Glutamatergic neuron (in vitro differentiated cells): Measurements from ENCODE around the gene STX2. TPM values are rescaled to one million over a fixed set of nuclear protein-coding genes. Genes with fewer than 3 reads are reported as not detected.
"Not testable (repeated sequence)": the region's sequence is repeated elsewhere in the genome, so short reads cannot be mapped to it uniquely, and the experiment has no call there.

Experiments
- DNase-seq: peaks from one replicate; pipeline ENCODE4 v3.0.0; 2022
- H3K27ac Mint-ChIP-seq: one replicate; pipeline ENCODE4 v1.8.0; 2020; ENCODE audit warnings: mild to moderate bottlenecking, mixed read lengths, inconsistent platforms; ENCODE audit not compliant: unreplicated experiment
- H3K27me3 Mint-ChIP-seq: one replicate; pipeline ENCODE4 v1.8.0; 2020; ENCODE audit warnings: mild to moderate bottlenecking, moderate library complexity, mixed read lengths, inconsistent platforms; ENCODE audit not compliant: unreplicated experiment
- H3K36me3 Mint-ChIP-seq: one replicate; pipeline ENCODE4 v1.8.0; 2020; ENCODE audit warnings: mild to moderate bottlenecking, mixed read lengths, inconsistent platforms; ENCODE audit not compliant: unreplicated experiment
- H3K4me1 Mint-ChIP-seq: one replicate; pipeline ENCODE4 v1.8.0; 2020; ENCODE audit warnings: mild to moderate bottlenecking, low read depth, mixed read lengths, inconsistent platforms; ENCODE audit not compliant: unreplicated experiment
- H3K4me3 Mint-ChIP-seq: one replicate; pipeline ENCODE4 v1.8.0; 2020; ENCODE audit warnings: mild to moderate bottlenecking, mixed read lengths, inconsistent platforms; ENCODE audit not compliant: unreplicated experiment
- H3K9me3 Mint-ChIP-seq: one replicate; pipeline ENCODE4 v1.8.0; 2020; ENCODE audit warnings: mild to moderate bottlenecking, moderate library complexity, mixed read lengths, inconsistent platforms; ENCODE audit not compliant: unreplicated experiment
- total RNA-seq: library from RNA; stranded (reverse); fragmentation: NEBNext Ultra II Directional; extraction: Animal tissue kit (Norgen Biotek cat#: 25700); gene quantifications from one replicate; pipeline ENCODE4 v1.2.1, GENCODE V29; 2021; ENCODE audit not compliant: unreplicated experiment
- TF ChIP-seq, protein P1 (sequence below): fragments of 200-600 bp; sonication (generic); IDR thresholded peaks from one replicate; pipeline ENCODE4 v1.5.0; 2021; ENCODE audit not compliant: partially characterized antibody, unreplicated experiment

STX2 gene
- total RNA-seq, 1 donor from 2014 or later = 76.5 TPM

DNA sequence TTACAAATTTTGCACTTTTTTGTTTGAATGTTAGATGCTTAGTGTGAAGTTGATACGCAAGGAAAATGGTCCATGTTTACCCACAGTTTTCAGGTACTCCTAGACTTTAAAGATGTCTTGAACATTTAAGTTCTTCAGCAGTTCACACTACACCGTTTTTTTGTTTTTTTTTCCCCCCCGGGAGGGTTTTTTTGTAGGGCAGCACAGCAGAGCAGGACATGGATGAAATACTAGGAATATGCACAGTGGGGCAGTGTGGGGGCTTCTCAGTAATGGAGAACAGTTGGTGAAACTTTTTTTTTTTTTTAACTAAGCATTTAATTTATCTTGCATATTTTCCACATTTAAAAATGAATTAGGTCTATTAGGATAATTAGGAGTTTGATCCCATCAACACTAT is 37.7 kb upstream of the STX2 start:
- TF ChIP-seq, protein P1, sequence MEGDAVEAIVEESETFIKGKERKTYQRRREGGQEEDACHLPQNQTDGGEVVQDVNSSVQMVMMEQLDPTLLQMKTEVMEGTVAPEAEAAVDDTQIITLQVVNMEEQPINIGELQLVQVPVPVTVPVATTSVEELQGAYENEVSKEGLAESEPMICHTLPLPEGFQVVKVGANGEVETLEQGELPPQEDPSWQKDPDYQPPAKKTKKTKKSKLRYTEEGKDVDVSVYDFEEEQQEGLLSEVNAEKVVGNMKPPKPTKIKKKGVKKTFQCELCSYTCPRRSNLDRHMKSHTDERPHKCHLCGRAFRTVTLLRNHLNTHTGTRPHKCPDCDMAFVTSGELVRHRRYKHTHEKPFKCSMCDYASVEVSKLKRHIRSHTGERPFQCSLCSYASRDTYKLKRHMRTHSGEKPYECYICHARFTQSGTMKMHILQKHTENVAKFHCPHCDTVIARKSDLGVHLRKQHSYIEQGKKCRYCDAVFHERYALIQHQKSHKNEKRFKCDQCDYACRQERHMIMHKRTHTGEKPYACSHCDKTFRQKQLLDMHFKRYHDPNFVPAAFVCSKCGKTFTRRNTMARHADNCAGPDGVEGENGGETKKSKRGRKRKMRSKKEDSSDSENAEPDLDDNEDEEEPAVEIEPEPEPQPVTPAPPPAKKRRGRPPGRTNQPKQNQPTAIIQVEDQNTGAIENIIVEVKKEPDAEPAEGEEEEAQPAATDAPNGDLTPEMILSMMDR = no peak
- H3K27ac Mint-ChIP-seq = no peak overlapping the region
- H3K4me1 Mint-ChIP-seq = peaks cover 24% of the 10 kb centered on the region

DNA sequence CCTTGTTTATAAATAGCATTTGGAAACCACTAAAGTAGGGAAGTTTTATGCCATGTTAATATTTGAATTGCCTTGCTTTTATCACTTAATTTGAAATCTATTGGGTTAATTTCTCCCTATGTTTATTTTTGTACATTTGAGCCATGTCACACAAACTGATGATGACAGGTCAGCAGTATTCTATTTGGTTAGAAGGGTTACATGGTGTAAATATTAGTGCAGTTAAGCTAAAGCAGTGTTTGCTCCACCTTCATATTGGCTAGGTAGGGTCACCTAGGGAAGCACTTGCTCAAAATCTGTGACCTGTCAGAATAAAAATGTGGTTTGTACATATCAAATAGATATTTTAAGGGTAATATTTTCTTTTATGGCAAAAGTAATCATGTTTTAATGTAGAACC is 37.2 kb upstream of the STX2 start:
- H3K27me3 Mint-ChIP-seq = peaks cover 5% of the 10 kb centered on the region
- peaks cover 14% of the 10 kb centered on the region for H3K36me3 Mint-ChIP-seq
- H3K4me3 Mint-ChIP-seq = no peak overlapping the region
- no peak for DNase-seq
- H3K4me1 Mint-ChIP-seq = peaks cover 25% of the 10 kb centered on the region
- TF ChIP-seq, protein P1 = no peak
- H3K27ac Mint-ChIP-seq = no peak overlapping the region
- peaks cover 8% of the 10 kb centered on the region for H3K9me3 Mint-ChIP-seq

More for the DNA sequence above, 37.7 kb upstream of the STX2 start:
- H3K27me3 Mint-ChIP-seq = peaks cover 5% of the 10 kb centered on the region
- H3K4me3 Mint-ChIP-seq = no peak overlapping the region
- H3K36me3 Mint-ChIP-seq = peaks cover 14% of the 10 kb centered on the region
- H3K9me3 Mint-ChIP-seq = peaks cover 8% of the 10 kb centered on the region
- DNase-seq = no peak

DNA sequence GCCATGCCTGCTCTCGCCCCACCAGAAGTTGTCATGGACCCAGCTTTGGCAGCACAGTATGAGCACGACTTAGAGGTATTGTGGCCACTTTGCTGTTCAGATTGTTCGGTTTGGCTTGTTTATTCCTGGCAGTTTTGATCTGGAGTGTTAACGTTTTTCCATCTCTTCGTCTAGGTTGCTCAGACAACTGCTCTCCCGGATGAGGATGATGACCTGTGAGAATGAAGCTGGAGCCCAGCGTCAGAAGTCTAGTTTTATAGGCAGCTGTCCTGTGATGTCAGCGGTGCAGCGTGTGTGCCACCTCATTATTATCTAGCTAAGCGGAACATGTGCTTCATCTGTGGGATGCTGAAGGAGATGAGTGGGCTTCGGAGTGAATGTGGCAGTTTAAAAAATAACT is 36.7 kb upstream of the STX2 start:
- not testable (repeated sequence) for DNase-seq, H3K27me3 Mint-ChIP-seq, H3K27ac Mint-ChIP-seq, H3K9me3 Mint-ChIP-seq, H3K4me3 Mint-ChIP-seq
- H3K4me1 Mint-ChIP-seq = peaks cover 28% of the 10 kb centered on the region
- peaks cover 14% of the 10 kb centered on the region for H3K36me3 Mint-ChIP-seq

DNA sequence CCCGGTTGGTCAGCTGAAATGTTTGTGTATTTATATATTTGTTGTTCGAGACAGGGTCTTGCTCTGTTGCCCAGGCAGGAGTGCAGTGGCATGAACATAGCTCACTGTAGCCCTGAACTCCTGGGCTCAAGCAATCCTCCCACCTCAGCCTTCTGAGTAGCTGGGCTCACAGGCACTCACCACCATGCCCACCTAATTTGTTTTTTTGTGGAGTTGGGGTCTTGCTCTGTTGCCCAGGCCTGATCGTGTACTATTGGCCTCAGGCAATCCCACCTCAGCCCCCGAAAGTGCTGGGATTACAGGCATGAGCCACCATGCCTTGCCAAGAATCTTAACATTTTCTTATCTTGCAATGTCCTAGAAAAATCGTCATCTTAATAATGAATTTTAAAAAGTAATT is 36.1 kb upstream of the STX2 start:
- DNase-seq = no peak
- H3K36me3 Mint-ChIP-seq = peaks cover 14% of the 10 kb centered on the region
- no peak overlapping the region for H3K4me3 Mint-ChIP-seq
- peaks cover 8% of the 10 kb centered on the region for H3K9me3 Mint-ChIP-seq
- TF ChIP-seq, protein P1 = no peak
- peaks cover 32% of the 10 kb centered on the region for H3K4me1 Mint-ChIP-seq
- peaks cover 5% of the 10 kb centered on the region for H3K27me3 Mint-ChIP-seq
- H3K27ac Mint-ChIP-seq = no peak overlapping the region

DNA sequence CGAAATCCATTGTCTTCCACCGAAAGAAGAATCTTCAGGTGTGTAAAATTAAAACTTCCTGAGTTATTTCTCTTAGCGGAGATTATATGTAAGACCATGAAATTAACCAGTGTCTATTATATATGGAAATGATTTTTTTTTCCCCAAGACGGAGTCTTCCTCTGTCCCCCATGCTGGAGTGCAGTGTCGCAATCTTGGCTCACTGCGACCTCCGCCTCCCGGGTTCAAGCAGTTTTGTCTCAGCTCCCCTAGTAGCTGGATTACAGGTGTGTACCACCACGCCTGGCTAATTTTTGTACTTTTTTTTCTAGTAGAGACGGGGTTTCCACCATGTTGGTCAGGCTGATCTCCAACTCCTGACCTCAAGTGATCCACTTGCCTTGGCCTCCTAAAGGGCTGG is 35.6 kb upstream of the STX2 start:
- Mint-ChIP-seq H3K27ac (no peak overlapping the region), H3K36me3 (peaks cover 14% of the 10 kb centered on the region), H3K4me1 (peaks cover 32% of the 10 kb centered on the region), H3K9me3 (peaks cover 8% of the 10 kb centered on the region), H3K4me3 (peak overlapping the region; percentile 99), H3K27me3 (peaks cover 5% of the 10 kb centered on the region)
- TF ChIP-seq, protein P1 = no peak
- no peak for DNase-seq
